VCaP (cell line): ENCODE results near the gene CD300LG.

ENCODE experiments used
- H3K27ac ChIP-seq: fragments of 450-650 bp; 2 replicates; pipeline ENCODE4 v1.5.1; 2017
- TF ChIP-seq, protein P1 (sequence below): fragments of 450-650 bp; conservative IDR thresholded peaks from 2 replicates; pipeline ENCODE4 v1.5.1; 2017; ENCODE audit warnings: mild to moderate bottlenecking, moderate library complexity

Gene CD300LG

DNA sequence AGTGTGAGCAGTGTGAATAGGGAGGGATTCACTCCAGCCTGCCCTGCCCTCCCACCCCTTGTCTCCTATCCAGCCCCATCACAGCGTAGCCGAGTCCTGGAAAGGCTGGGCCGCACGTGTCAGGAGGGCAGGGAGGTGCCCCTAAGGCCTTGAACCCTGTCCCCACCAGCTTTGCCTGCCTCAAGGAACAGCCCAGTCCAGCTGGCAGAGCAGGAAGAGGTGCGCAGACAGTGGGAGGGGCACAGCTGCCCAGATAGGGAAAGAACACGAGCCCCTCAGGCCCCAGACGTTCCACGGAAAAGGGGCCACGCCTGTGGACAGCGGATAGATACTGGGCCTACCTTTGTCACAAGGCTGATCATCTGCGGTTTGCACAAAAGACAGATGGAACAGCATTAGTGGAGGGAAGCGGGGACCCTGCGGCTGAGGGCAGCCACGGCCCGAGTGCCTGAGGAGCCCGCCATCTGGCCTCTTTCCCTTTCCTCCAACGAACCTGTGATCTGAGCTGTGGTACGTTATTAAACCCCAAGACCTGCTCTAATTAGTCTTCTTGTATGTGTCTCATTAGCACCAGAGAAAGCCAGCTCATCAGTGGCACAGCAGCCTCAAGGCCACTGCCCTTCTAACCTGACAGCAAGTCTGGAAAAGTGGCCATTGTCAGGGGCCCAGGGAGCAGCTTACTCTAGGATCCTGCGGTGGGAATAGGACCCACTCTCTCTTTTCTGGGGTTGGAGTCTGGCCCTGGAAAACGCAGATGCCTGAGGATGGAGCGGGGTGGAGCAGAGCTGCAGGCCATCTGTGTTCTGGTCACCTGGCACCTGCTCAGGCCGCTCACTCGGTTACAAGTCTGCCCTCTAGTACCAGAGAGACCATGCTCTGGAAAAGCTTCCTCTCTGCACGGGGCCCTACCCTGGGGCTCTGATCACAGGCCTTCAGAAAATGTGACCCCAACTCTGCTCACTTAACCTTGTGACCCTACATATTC lies 30.3 kb upstream of the CD300LG start:
- TF ChIP-seq, protein P1, sequence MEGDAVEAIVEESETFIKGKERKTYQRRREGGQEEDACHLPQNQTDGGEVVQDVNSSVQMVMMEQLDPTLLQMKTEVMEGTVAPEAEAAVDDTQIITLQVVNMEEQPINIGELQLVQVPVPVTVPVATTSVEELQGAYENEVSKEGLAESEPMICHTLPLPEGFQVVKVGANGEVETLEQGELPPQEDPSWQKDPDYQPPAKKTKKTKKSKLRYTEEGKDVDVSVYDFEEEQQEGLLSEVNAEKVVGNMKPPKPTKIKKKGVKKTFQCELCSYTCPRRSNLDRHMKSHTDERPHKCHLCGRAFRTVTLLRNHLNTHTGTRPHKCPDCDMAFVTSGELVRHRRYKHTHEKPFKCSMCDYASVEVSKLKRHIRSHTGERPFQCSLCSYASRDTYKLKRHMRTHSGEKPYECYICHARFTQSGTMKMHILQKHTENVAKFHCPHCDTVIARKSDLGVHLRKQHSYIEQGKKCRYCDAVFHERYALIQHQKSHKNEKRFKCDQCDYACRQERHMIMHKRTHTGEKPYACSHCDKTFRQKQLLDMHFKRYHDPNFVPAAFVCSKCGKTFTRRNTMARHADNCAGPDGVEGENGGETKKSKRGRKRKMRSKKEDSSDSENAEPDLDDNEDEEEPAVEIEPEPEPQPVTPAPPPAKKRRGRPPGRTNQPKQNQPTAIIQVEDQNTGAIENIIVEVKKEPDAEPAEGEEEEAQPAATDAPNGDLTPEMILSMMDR, result no peak
- no peak overlapping the region for H3K27ac ChIP-seq

DNA sequence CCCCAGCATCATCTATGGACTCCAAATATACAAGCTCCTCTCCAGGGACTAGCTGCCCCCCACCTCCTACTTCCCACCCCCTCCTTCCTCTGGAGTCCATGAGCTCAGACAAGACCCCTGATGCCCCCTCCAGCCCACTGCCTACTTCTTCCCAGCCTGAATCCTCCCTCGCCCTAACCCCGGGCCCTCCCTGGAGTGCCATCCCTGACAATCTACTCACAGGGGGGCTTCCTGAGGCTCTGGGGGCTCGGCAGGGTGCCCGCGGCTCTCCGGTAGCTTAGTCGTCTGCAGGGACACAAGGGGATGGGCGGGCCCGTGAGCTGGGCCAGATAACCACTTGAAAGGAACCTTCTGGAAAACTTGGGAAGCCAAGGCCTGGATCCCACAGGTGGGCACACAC lies 29.1 kb upstream of the CD300LG start:
- H3K27ac ChIP-seq, result no peak overlapping the region
- TF ChIP-seq, protein P1, result no peak

DNA sequence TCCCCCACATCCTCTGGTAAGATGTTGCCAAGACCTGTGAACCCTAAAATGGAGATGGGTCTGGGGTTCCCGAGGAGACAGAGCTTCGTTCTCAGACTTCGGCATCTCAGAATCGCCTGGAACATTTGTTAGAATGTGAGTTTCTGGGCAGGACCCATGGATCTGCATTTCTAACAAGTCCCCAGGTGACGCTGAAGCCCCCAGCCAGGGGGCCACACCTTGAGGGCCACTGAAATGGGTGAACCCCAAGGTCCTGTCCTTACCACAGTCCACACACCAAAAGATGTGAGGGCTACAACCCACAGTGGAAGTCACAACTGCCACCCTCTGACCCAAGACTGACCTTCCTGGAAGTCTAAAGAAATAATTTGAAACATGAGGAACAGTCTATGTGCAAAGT lies 28.0 kb upstream of the CD300LG start:
- TF ChIP-seq, protein P1, result no peak
- H3K27ac ChIP-seq, result no peak overlapping the region

DNA sequence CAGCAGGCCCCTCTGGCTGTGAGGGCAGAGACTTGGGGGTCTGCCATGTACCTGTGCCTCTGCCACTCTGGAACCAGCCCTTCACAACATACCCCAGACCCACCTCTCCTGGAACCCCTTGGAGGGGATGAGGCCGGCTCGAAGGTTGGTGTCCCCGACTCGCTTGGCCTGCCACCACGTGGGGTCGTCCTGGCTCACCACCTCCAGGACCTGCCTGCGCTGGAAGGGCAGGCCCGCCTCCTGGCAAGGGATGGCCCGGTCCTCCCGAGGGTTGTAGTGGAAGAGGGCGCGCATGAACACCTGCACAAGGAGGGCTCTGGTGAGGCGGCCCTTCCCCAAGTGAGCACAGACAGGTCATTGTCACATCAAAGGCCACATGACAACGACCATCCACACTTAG lies 26.2 kb upstream of the CD300LG start:
- TF ChIP-seq, protein P1, result no peak
- no peak overlapping the region for H3K27ac ChIP-seq

DNA sequence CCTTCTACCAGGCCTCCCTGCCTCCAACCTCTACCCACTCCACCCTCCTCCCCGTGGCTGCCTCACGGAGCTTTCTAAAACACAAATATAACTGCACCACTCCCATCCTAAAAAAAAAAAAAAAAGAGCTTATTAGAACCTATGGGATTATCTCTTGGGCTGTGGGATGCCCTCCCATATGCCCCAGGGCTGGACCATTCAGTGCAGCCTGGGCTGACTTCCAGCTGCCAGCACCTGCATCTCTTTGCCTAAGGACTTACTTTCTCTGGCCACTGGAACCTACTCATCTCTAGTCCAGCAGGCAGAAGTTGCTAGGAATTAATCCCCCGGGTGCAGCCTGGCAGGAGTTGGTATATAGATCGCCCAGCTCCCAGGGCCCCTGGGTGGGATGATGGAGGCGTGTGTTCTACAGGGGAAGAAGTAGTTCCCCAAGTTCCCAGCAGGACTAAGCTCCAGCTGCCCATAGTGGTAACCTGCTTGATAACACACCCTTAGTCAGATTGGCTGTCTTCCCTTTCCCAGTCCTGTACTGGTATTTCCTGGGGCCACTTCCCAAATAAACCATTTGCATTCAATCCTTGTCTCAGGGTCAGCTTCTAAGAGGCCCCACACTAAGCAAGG lies 24.3 kb upstream of the CD300LG start:
- no peak overlapping the region for H3K27ac ChIP-seq
- TF ChIP-seq, protein P1, result no peak

DNA sequence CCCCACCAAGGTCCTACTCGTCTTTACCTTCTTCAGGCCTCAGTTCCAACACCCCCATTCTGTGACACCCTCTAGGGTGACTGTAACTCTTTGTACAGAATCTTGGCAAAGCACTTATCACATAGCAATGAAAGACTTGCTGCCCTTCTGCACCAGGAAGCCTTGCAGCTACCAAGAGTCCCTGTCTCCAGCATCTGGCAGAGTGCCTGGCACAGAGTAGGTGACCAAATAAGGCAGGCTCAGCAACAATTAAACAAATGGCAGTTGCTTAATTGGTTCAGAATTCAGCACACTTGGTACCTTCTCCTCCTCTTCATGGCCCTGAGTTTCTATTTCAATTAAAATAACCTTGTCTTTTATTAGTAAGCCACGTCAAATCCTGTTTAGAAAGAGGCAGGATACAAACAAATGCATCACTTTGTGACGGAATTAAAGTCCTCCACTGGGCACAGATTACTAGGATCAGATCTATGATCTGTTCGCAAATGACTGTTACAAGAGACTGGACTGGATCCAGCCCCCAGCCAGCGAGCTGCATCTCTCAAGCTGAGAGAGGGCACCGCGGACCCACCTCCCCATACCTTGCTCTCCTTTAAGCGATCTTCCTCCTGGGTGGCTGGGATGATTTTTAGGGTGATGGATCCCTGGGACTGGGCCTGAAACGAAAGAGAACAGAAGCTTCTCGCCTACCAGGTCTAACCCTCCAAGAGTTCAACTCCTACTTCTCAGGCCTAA lies 23.5 kb upstream of the CD300LG start:
- TF ChIP-seq, protein P1, result no peak

DNA sequence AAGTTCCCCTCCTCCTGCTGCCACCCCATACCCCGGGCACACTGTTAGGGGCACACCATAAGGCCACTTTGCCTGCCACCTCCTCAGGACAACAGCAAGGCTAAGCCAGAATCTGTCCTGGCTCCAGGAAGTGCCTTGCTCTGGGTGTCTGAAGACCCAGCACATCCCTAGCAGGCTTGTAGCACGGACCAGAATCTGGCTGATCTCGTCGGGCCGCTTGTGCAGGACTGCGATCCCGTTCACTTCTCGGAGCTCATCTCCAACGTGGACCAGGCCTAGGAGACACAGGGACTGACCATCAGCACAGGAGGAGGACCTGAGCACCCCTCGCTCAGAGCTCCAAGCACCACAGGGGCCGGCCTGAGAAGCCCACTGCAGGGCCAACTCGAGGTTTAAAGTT lies 21.4 kb upstream of the CD300LG start:
- H3K27ac ChIP-seq, result no peak overlapping the region
- TF ChIP-seq, protein P1, result no peak

More for the DNA sequence above, 23.5 kb upstream of the CD300LG start:
- 0 out of 2 replicates have a peak overlapping the region, but pooled peaks have one; percentile 16 for H3K27ac ChIP-seq
